ENCODE data around the gene DLG2.
"Not testable (repeated sequence)": the region's sequence is repeated elsewhere in the genome, so short reads cannot be mapped to it uniquely, and the experiment has no call there.

Gene DLG2

GRCh38 chr11:83425137-83425466 lies 2202.0 kb downstream of the DLG2 start:
- H3K27me3 Mint-ChIP-seq (ENCODE audit: low read depth): no peaks in the 10 kb centered on the region

GRCh38 chr11:83424376-83425136 lies 2202.6 kb downstream of the DLG2 start:
- no peak overlapping the region for H3K27ac Mint-ChIP-seq
- peaks cover 12% of the 10 kb centered on the region for H3K9me3 Mint-ChIP-seq
- H3K36me3 Mint-ChIP-seq (ENCODE audit: low read depth): no peaks in the 10 kb centered on the region
- peaks cover 2% of the 10 kb centered on the region for H3K4me1 Mint-ChIP-seq (ENCODE audit: low read depth)
- no peak for DNase-seq (ENCODE audit: low spot score)
- no peaks in the 10 kb centered on the region for H3K27me3 Mint-ChIP-seq (ENCODE audit: low read depth)
- no peak overlapping the region for H3K4me3 Mint-ChIP-seq

More at GRCh38 chr11:83425137-83425466, 2202.0 kb downstream of the DLG2 start:
- H3K4me1 Mint-ChIP-seq (ENCODE audit: low read depth): peaks cover 2% of the 10 kb centered on the region
- peaks cover 12% of the 10 kb centered on the region for H3K9me3 Mint-ChIP-seq
- H3K4me3 Mint-ChIP-seq: no peak overlapping the region
- no peak for DNase-seq (ENCODE audit: low spot score)
- H3K36me3 Mint-ChIP-seq (ENCODE audit: low read depth): no peaks in the 10 kb centered on the region
- H3K27ac Mint-ChIP-seq: no peak overlapping the region

GRCh38 chr11:83422641-83423040 lies 2204.5 kb downstream of the DLG2 start:
- not testable (repeated sequence) for DNase-seq (ENCODE audit: low spot score); H3K4me1 Mint-ChIP-seq (ENCODE audit: low read depth); H3K27me3 Mint-ChIP-seq (ENCODE audit: low read depth); H3K36me3 Mint-ChIP-seq (ENCODE audit: low read depth); H3K27ac Mint-ChIP-seq; H3K4me3 Mint-ChIP-seq
- peaks cover 12% of the 10 kb centered on the region for H3K9me3 Mint-ChIP-seq

- no peaks in the 10 kb centered on the region for H3K4me1 Mint-ChIP-seq (ENCODE audit: low read depth)
- no peak overlapping the region for H3K4me3 Mint-ChIP-seq
Observed at GRCh38 chr11:83410605-83411565, 2216.3 kb downstream of the DLG2 start.

GRCh38 chr11:83409891-83410290 lies 2217.3 kb downstream of the DLG2 start:
- Mint-ChIP-seq H3K27ac (no peak overlapping the region), H3K9me3 (no peaks in the 10 kb centered on the region), H3K4me3 (no peak overlapping the region), H3K36me3 (ENCODE audit: low read depth) (no peaks in the 10 kb centered on the region), H3K27me3 (ENCODE audit: low read depth) (no peaks in the 10 kb centered on the region), H3K4me1 (ENCODE audit: low read depth) (no peaks in the 10 kb centered on the region)
- no peak for DNase-seq (ENCODE audit: low spot score)

More at GRCh38 chr11:83410605-83411565, 2216.3 kb downstream of the DLG2 start:
- H3K27ac Mint-ChIP-seq: no peak overlapping the region
- no peaks in the 10 kb centered on the region for H3K9me3 Mint-ChIP-seq
- DNase-seq (ENCODE audit: low spot score): no peak
- H3K36me3 Mint-ChIP-seq (ENCODE audit: low read depth): no peaks in the 10 kb centered on the region
- no peaks in the 10 kb centered on the region for H3K27me3 Mint-ChIP-seq (ENCODE audit: low read depth)

GRCh38 chr11:83409476-83409875 lies 2217.7 kb downstream of the DLG2 start:
- Mint-ChIP-seq H3K27me3 (ENCODE audit: low read depth) (no peaks in the 10 kb centered on the region), H3K4me3 (no peak overlapping the region), H3K36me3 (ENCODE audit: low read depth) (no peaks in the 10 kb centered on the region), H3K9me3 (no peaks in the 10 kb centered on the region), H3K27ac (no peak overlapping the region), H3K4me1 (ENCODE audit: low read depth) (no peaks in the 10 kb centered on the region)
- DNase-seq (ENCODE audit: low spot score): no peak

- H3K4me3 Mint-ChIP-seq: no peak overlapping the region
- H3K4me1 Mint-ChIP-seq (ENCODE audit: low read depth): no peaks in the 10 kb centered on the region
- no peak overlapping the region for H3K27ac Mint-ChIP-seq
- no peaks in the 10 kb centered on the region for H3K36me3 Mint-ChIP-seq (ENCODE audit: low read depth)
- no peak for DNase-seq (ENCODE audit: low spot score)
- H3K27me3 Mint-ChIP-seq (ENCODE audit: low read depth): no peaks in the 10 kb centered on the region
- H3K9me3 Mint-ChIP-seq: no peaks in the 10 kb centered on the region
Observed at GRCh38 chr11:83408946-83409345, 2218.2 kb downstream of the DLG2 start.

Measured in T-helper 2 cell treated with Interferon-gamma antibody and Interleukin-4, amounts not matched to agents 5 μg/mL and 100 μg/mL, for 36 hours (primary cell).